ENCODE data around the gene DNHD1. TPM values are rescaled to one million over a fixed set of nuclear protein-coding genes. Genes with fewer than 3 reads are reported as not detected.

The DNHD1 gene
- polyA plus RNA-seq, 6 donors from 2014 or later = 0.90 to 2.6 (median 1.7) TPM

GRCh38 chr11:6604081-6604626 is 107.1 kb downstream of the DNHD1 start:
- H3K4me1 Mint-ChIP-seq = peaks cover 7 to 23% (median 23%) of the 10 kb centered on the region in 3 donors
- H3K36me3 Mint-ChIP-seq = peaks cover 5 to 8% of the 10 kb centered on the region in 2 donors
- H3K27me3 Mint-ChIP-seq = no peaks in the 10 kb centered on the region
- DNase-seq (peak; percentile 46), ATAC-seq (ENCODE audit: low read depth in 2 of 2) (peak; percentile 70 to 73)
- H3K9me3 Mint-ChIP-seq = no peaks in the 10 kb centered on the region
- no peak overlapping the region for H3K4me3 Mint-ChIP-seq
- H3K27ac Mint-ChIP-seq = no peak overlapping the region

GRCh38 chr11:6604790-6605189 is 107.7 kb downstream of the DNHD1 start:
- H3K4me1 Mint-ChIP-seq = peaks cover 2 to 30% (median 23%) of the 10 kb centered on the region in 3 donors
- no peaks in the 10 kb centered on the region for H3K27me3 Mint-ChIP-seq
- H3K36me3 Mint-ChIP-seq = peaks cover 0 to 9% of the 10 kb centered on the region in 2 donors
- H3K4me3 Mint-ChIP-seq = no peak overlapping the region
- DNase-seq (no peak), ATAC-seq (ENCODE audit: low read depth in 2 of 2) (no peak)
- no peak overlapping the region for H3K27ac Mint-ChIP-seq
- no peaks in the 10 kb centered on the region for H3K9me3 Mint-ChIP-seq

- H3K4me3 Mint-ChIP-seq = peak overlapping the region in 5 of 8 donors; percentile 30 to 81 (median 64)
- H3K4me1 Mint-ChIP-seq = peaks cover 0 to 48% (median 31%) of the 10 kb centered on the region in 3 donors
These were observed 109.5 kb downstream of the DNHD1 start for GRCh38 chr11:6606471-6607189.

GRCh38 chr11:6607190-6607795 is 110.2 kb downstream of the DNHD1 start:
- ATAC-seq (ENCODE audit: low read depth in 2 of 2) = no peak
- H3K4me1 Mint-ChIP-seq = peaks cover 0 to 48% (median 31%) of the 10 kb centered on the region in 3 donors
- H3K27ac Mint-ChIP-seq = peak overlapping the region in 4 of 6 donors; percentile 68 to 86 (median 76)
- H3K4me3 Mint-ChIP-seq = peak overlapping the region in 5 of 8 donors; percentile 21 to 49 (median 34)
- no peaks in the 10 kb centered on the region for H3K9me3 Mint-ChIP-seq
- no peak for DNase-seq
- H3K27me3 Mint-ChIP-seq = no peaks in the 10 kb centered on the region
- H3K36me3 Mint-ChIP-seq = peaks cover 0 to 9% of the 10 kb centered on the region in 2 donors

More at GRCh38 chr11:6606471-6607189, 109.5 kb downstream of the DNHD1 start:
- peak overlapping the region; percentile 53 to 96 (median 90) for H3K27ac Mint-ChIP-seq
- no peaks in the 10 kb centered on the region for H3K27me3 Mint-ChIP-seq
- no peak for ATAC-seq (ENCODE audit: low read depth in 2 of 2)
- no peak for DNase-seq
- peaks cover 0 to 9% of the 10 kb centered on the region in 2 donors for H3K36me3 Mint-ChIP-seq
- no peaks in the 10 kb centered on the region for H3K9me3 Mint-ChIP-seq

- Mint-ChIP-seq H3K9me3 (no peaks in the 10 kb centered on the region), H3K36me3 (peaks cover 0 to 9% of the 10 kb centered on the region in 2 donors), H3K27ac (peak overlapping the region in 2 of 6 donors; percentile 61 to 82), H3K4me1 (peaks cover 0 to 48% (median 31%) of the 10 kb centered on the region in 3 donors), H3K4me3 (peak overlapping the region in 1 of 8 donors; percentile 73), H3K27me3 (no peaks in the 10 kb centered on the region)
- ATAC-seq (ENCODE audit: low read depth in 2 of 2) = no peak
- DNase-seq = no peak
These were observed 110.9 kb downstream of the DNHD1 start for GRCh38 chr11:6608011-6608410.

- Mint-ChIP-seq H3K4me1 (peaks cover 0 to 48% (median 31%) of the 10 kb centered on the region in 3 donors), H3K9me3 (no peaks in the 10 kb centered on the region), H3K36me3 (peaks cover 0 to 9% of the 10 kb centered on the region in 2 donors), H3K4me3 (no peak overlapping the region), H3K27me3 (no peaks in the 10 kb centered on the region), H3K27ac (peak overlapping the region in 2 of 6 donors; percentile 51 to 86)
- DNase-seq (no peak), ATAC-seq (ENCODE audit: low read depth in 2 of 2) (no peak)
These were observed 111.8 kb downstream of the DNHD1 start for GRCh38 chr11:6608726-6609501.

GRCh38 chr11:6609502-6610015 is 112.5 kb downstream of the DNHD1 start:
- peaks cover 0 to 48% (median 31%) of the 10 kb centered on the region in 3 donors for H3K4me1 Mint-ChIP-seq
- no peak for ATAC-seq (ENCODE audit: low read depth in 2 of 2)
- peak overlapping the region in 5 of 6 donors; percentile 37 to 89 (median 67) for H3K27ac Mint-ChIP-seq
- peaks cover 0 to 9% of the 10 kb centered on the region in 2 donors for H3K36me3 Mint-ChIP-seq
- no peak for DNase-seq
- peak overlapping the region in 4 of 8 donors; percentile 10 to 94 (median 62) for H3K4me3 Mint-ChIP-seq
- H3K27me3 Mint-ChIP-seq = no peaks in the 10 kb centered on the region
- no peaks in the 10 kb centered on the region for H3K9me3 Mint-ChIP-seq

- peaks cover 0 to 48% (median 39%) of the 10 kb centered on the region in 3 donors for H3K4me1 Mint-ChIP-seq
- no peaks in the 10 kb centered on the region for H3K9me3 Mint-ChIP-seq
- H3K4me3 Mint-ChIP-seq = peak overlapping the region in 6 of 8 donors; percentile 79 to 94 (median 92)
- peaks cover 0 to 9% of the 10 kb centered on the region in 2 donors for H3K36me3 Mint-ChIP-seq
- DNase-seq (no peak), ATAC-seq (ENCODE audit: low read depth in 2 of 2) (no peak)
- H3K27ac Mint-ChIP-seq = peak overlapping the region in 5 of 6 donors; percentile 86 to 99 (median 96)
- no peaks in the 10 kb centered on the region for H3K27me3 Mint-ChIP-seq
These were observed 113.5 kb downstream of the DNHD1 start for GRCh38 chr11:6610591-6610990.

GRCh38 chr11:6611092-6611962 is 114.2 kb downstream of the DNHD1 start:
- DNase-seq (no peak), ATAC-seq (ENCODE audit: low read depth in 2 of 2) (peak in 1 of 2 donors; percentile 5)
- H3K9me3 Mint-ChIP-seq = no peaks in the 10 kb centered on the region
- H3K36me3 Mint-ChIP-seq = peaks cover 0 to 9% of the 10 kb centered on the region in 2 donors
- no peaks in the 10 kb centered on the region for H3K27me3 Mint-ChIP-seq
- H3K4me3 Mint-ChIP-seq = peak overlapping the region in 6 of 8 donors; percentile 79 to 94 (median 92)
- peak overlapping the region in 5 of 6 donors; percentile 96 to 99 (median 97) for H3K27ac Mint-ChIP-seq
- H3K4me1 Mint-ChIP-seq = peaks cover 4 to 41% (median 39%) of the 10 kb centered on the region in 3 donors

- ATAC-seq (ENCODE audit: low read depth in 2 of 2) (peak in 1 of 2 donors; percentile 4), DNase-seq (no peak)
- no peaks in the 10 kb centered on the region for H3K9me3 Mint-ChIP-seq
- peaks cover 0 to 9% of the 10 kb centered on the region in 2 donors for H3K36me3 Mint-ChIP-seq
- peak overlapping the region in 4 of 6 donors; percentile 96 to 99 (median 97) for H3K27ac Mint-ChIP-seq
- peak overlapping the region in 6 of 8 donors; percentile 79 to 94 (median 92) for H3K4me3 Mint-ChIP-seq
- peaks cover 4 to 39% (median 37%) of the 10 kb centered on the region in 3 donors for H3K4me1 Mint-ChIP-seq
- H3K27me3 Mint-ChIP-seq = no peaks in the 10 kb centered on the region
These were observed 114.8 kb downstream of the DNHD1 start for GRCh38 chr11:6611963-6612212.

- ATAC-seq (ENCODE audit: low read depth in 2 of 2) = peak; percentile 80 to 81
These were observed 115.3 kb downstream of the DNHD1 start, which contains the start of gene TAF10 for GRCh38 chr11:6612213-6613041. TAF10 (minus strand) TSS chr11:6612216; CDS start chr11:6612189, 27 bp downstream.

More at GRCh38 chr11:6612213-6613041, 115.3 kb downstream of the DNHD1 start, which contains the start of gene TAF10:
- Mint-ChIP-seq H3K27ac (peak within 1 kb of the TSS in 5 of 6 donors; percentile 96 to 99 (median 97)), H3K36me3 (peaks cover 0 to 9% of the 10 kb centered on the region in 2 donors), H3K27me3 (no peaks in the 10 kb centered on the region), H3K4me3 (peak within 1 kb of the TSS in 6 of 8 donors; percentile 79 to 94 (median 92)), H3K4me1 (peaks cover 4 to 36% (median 34%) of the 10 kb centered on the region in 3 donors), H3K9me3 (no peaks in the 10 kb centered on the region)
- peak; percentile 95 for DNase-seq
